ENCODE measurements around the gene NTRK3.

The NTRK3 gene

GRCh38 chr15:88230823-88231222, 25.7 kb downstream of the NTRK3 start:
- no peak overlapping the region for H2BK5ac ChIP-seq (ENCODE audit: low read depth, low read length, poor library complexity)
- no peak overlapping the region for H3K4ac ChIP-seq (ENCODE audit: low read depth, low read length)
- H4K12ac ChIP-seq (ENCODE audit: low read depth, low read length) = no peak overlapping the region
- H2AFZ ChIP-seq (ENCODE audit: insufficient read depth, low read length, poor library complexity) = no peak overlapping the region
- H3K4me2 ChIP-seq (ENCODE audit: low read length) = no peak overlapping the region
- H3K27ac ChIP-seq (ENCODE audit: low read depth, low read length) = no peak overlapping the region
- H3K4me3 ChIP-seq (ENCODE audit: low read depth, low read length) = no peak overlapping the region
- H2AK5ac ChIP-seq (ENCODE audit: low read length) = no peak overlapping the region
- no peak overlapping the region for H3K23ac ChIP-seq (ENCODE audit: low read length)
- no peak overlapping the region for H2BK120ac ChIP-seq (ENCODE audit: insufficient read depth, low read length, poor library complexity)
- no peaks in the 10 kb centered on the region for H3K9me3 ChIP-seq (ENCODE audit: insufficient read depth, low read depth, low read length)
- H3K9ac ChIP-seq (ENCODE audit: low read length) = no peak overlapping the region
- no CpG with 5 or more reads among the region's 2 CpGs for WGBS (ENCODE audit: extremely low coverage, insufficient coverage, insufficient read length)
- no peaks in the 10 kb centered on the region for H3K79me1 ChIP-seq (ENCODE audit: low read length)
- H3K79me2 ChIP-seq (ENCODE audit: control insufficient read depth, insufficient read depth, low read length, poor library complexity) = no peaks in the 10 kb centered on the region
- H4K8ac ChIP-seq (ENCODE audit: low read depth, low read length) = no peak overlapping the region
- H3K4me1 ChIP-seq (ENCODE audit: control insufficient read depth in 1 of 2, insufficient read depth in 2 of 2, low read length in 2 of 2) = no peaks in the 10 kb centered on the region
- H3K18ac ChIP-seq (ENCODE audit: low read length) = no peak overlapping the region
- DNase-seq = no peak
- H2BK12ac ChIP-seq (ENCODE audit: low read length) = no peak overlapping the region
- H3K36me3 ChIP-seq (ENCODE audit: control insufficient read depth in 1 of 2, insufficient read depth in 2 of 2, low read length in 2 of 2) = no peaks in the 10 kb centered on the region
- H3K27me3 ChIP-seq (ENCODE audit: insufficient read depth, low read length) = no peaks in the 10 kb centered on the region
- H3K14ac ChIP-seq (ENCODE audit: low read length) = no peak overlapping the region
- H4K91ac ChIP-seq (ENCODE audit: low read depth, low read length) = no peak overlapping the region

GRCh38 chr15:88225461-88225860, 31.1 kb downstream of the NTRK3 start:
- H3K4me3 ChIP-seq (ENCODE audit: low read depth, low read length) = no peak overlapping the region
- no CpG with 5 or more reads among the region's 5 CpGs for WGBS (ENCODE audit: extremely low coverage, insufficient coverage, insufficient read length)
- no peaks in the 10 kb centered on the region for H3K79me1 ChIP-seq (ENCODE audit: low read length)
- H3K4me1 ChIP-seq (ENCODE audit: control insufficient read depth in 1 of 2, insufficient read depth in 2 of 2, low read length in 2 of 2) = no peaks in the 10 kb centered on the region
- H2AK5ac ChIP-seq (ENCODE audit: low read length) = no peak overlapping the region
- no peak overlapping the region for H4K8ac ChIP-seq (ENCODE audit: low read depth, low read length)
- no peak overlapping the region for H3K18ac ChIP-seq (ENCODE audit: low read length)
- no peak overlapping the region for H2AFZ ChIP-seq (ENCODE audit: insufficient read depth, low read length, poor library complexity)
- H3K4ac ChIP-seq (ENCODE audit: low read depth, low read length) = no peak overlapping the region
- H2BK12ac ChIP-seq (ENCODE audit: low read length) = no peak overlapping the region
- no peak overlapping the region for H3K14ac ChIP-seq (ENCODE audit: low read length)
- no peak overlapping the region for H3K4me2 ChIP-seq (ENCODE audit: low read length)
- no peak overlapping the region for H3K23ac ChIP-seq (ENCODE audit: low read length)
- no peak overlapping the region for H4K12ac ChIP-seq (ENCODE audit: low read depth, low read length)
- no peak overlapping the region for H2BK120ac ChIP-seq (ENCODE audit: insufficient read depth, low read length, poor library complexity)
- H2BK5ac ChIP-seq (ENCODE audit: low read depth, low read length, poor library complexity) = no peak overlapping the region
- no peaks in the 10 kb centered on the region for H3K27me3 ChIP-seq (ENCODE audit: insufficient read depth, low read length)
- H4K91ac ChIP-seq (ENCODE audit: low read depth, low read length) = no peak overlapping the region
- H3K9me3 ChIP-seq (ENCODE audit: insufficient read depth, low read depth, low read length) = no peaks in the 10 kb centered on the region
- no peak overlapping the region for H3K9ac ChIP-seq (ENCODE audit: low read length)
- H3K27ac ChIP-seq (ENCODE audit: low read depth, low read length) = no peak overlapping the region
- DNase-seq = no peak
- no peaks in the 10 kb centered on the region for H3K36me3 ChIP-seq (ENCODE audit: control insufficient read depth in 1 of 2, insufficient read depth in 2 of 2, low read length in 2 of 2)
- no peaks in the 10 kb centered on the region for H3K79me2 ChIP-seq (ENCODE audit: control insufficient read depth, insufficient read depth, low read length, poor library complexity)

- Histone ChIP-seq H3K4me1 (ENCODE audit: control insufficient read depth in 1 of 2, insufficient read depth in 2 of 2, low read length in 2 of 2) (no peaks in the 10 kb centered on the region), H3K27me3 (ENCODE audit: insufficient read depth, low read length) (no peaks in the 10 kb centered on the region), H2AK5ac (ENCODE audit: low read length) (no peak overlapping the region), H4K8ac (ENCODE audit: low read depth, low read length) (no peak overlapping the region), H3K4me3 (ENCODE audit: low read depth, low read length) (no peak overlapping the region), H3K79me1 (ENCODE audit: low read length) (no peaks in the 10 kb centered on the region), H3K79me2 (ENCODE audit: control insufficient read depth, insufficient read depth, low read length, poor library complexity) (no peaks in the 10 kb centered on the region), H2BK12ac (ENCODE audit: low read length) (no peak overlapping the region), H3K27ac (ENCODE audit: low read depth, low read length) (no peak overlapping the region), H2BK120ac (ENCODE audit: insufficient read depth, low read length, poor library complexity) (no peak overlapping the region), H3K36me3 (ENCODE audit: control insufficient read depth in 1 of 2, insufficient read depth in 2 of 2, low read length in 2 of 2) (no peaks in the 10 kb centered on the region), H2AFZ (ENCODE audit: insufficient read depth, low read length, poor library complexity) (no peak overlapping the region), H4K12ac (ENCODE audit: low read depth, low read length) (no peak overlapping the region), H3K9ac (ENCODE audit: low read length) (no peak overlapping the region), H3K9me3 (ENCODE audit: insufficient read depth, low read depth, low read length) (no peaks in the 10 kb centered on the region), H3K18ac (ENCODE audit: low read length) (no peak overlapping the region), H3K14ac (ENCODE audit: low read length) (no peak overlapping the region), H3K23ac (ENCODE audit: low read length) (no peak overlapping the region), H4K91ac (ENCODE audit: low read depth, low read length) (no peak overlapping the region), H3K4ac (ENCODE audit: low read depth, low read length) (no peak overlapping the region), H2BK5ac (ENCODE audit: low read depth, low read length, poor library complexity) (no peak overlapping the region), H3K4me2 (ENCODE audit: low read length) (no peak overlapping the region)
- WGBS (ENCODE audit: extremely low coverage, insufficient coverage, insufficient read length) = no CpG with 5 or more reads among the region's 14 CpGs
- DNase-seq = no peak
These were observed 33.5 kb downstream of the NTRK3 start for GRCh38 chr15:88223084-88223483.

- no peaks in the 10 kb centered on the region for H3K36me3 ChIP-seq (ENCODE audit: control insufficient read depth in 1 of 2, insufficient read depth in 2 of 2, low read length in 2 of 2)
- no peak overlapping the region for H2BK12ac ChIP-seq (ENCODE audit: low read length)
- H2AK5ac ChIP-seq (ENCODE audit: low read length) = no peak overlapping the region
- no peak overlapping the region for H3K4me2 ChIP-seq (ENCODE audit: low read length)
- H3K9ac ChIP-seq (ENCODE audit: low read length) = no peak overlapping the region
- H4K12ac ChIP-seq (ENCODE audit: low read depth, low read length) = no peak overlapping the region
- H3K4ac ChIP-seq (ENCODE audit: low read depth, low read length) = no peak overlapping the region
- H3K4me3 ChIP-seq (ENCODE audit: low read depth, low read length) = no peak overlapping the region
- H3K79me2 ChIP-seq (ENCODE audit: control insufficient read depth, insufficient read depth, low read length, poor library complexity) = no peaks in the 10 kb centered on the region
- no peak overlapping the region for H4K91ac ChIP-seq (ENCODE audit: low read depth, low read length)
- H3K23ac ChIP-seq (ENCODE audit: low read length) = no peak overlapping the region
- no peaks in the 10 kb centered on the region for H3K79me1 ChIP-seq (ENCODE audit: low read length)
- no peak overlapping the region for H3K14ac ChIP-seq (ENCODE audit: low read length)
- no peaks in the 10 kb centered on the region for H3K27me3 ChIP-seq (ENCODE audit: insufficient read depth, low read length)
- no peak overlapping the region for H3K18ac ChIP-seq (ENCODE audit: low read length)
- no peak overlapping the region for H4K8ac ChIP-seq (ENCODE audit: low read depth, low read length)
- H3K4me1 ChIP-seq (ENCODE audit: control insufficient read depth in 1 of 2, insufficient read depth in 2 of 2, low read length in 2 of 2) = no peaks in the 10 kb centered on the region
- H3K9me3 ChIP-seq (ENCODE audit: insufficient read depth, low read depth, low read length) = no peaks in the 10 kb centered on the region
- H2BK5ac ChIP-seq (ENCODE audit: low read depth, low read length, poor library complexity) = no peak overlapping the region
- no CpG with 5 or more reads among the region's 6 CpGs for WGBS (ENCODE audit: extremely low coverage, insufficient coverage, insufficient read length)
- no peak overlapping the region for H2AFZ ChIP-seq (ENCODE audit: insufficient read depth, low read length, poor library complexity)
- no peak overlapping the region for H2BK120ac ChIP-seq (ENCODE audit: insufficient read depth, low read length, poor library complexity)
- no peak overlapping the region for H3K27ac ChIP-seq (ENCODE audit: low read depth, low read length)
- peak; percentile 52 to 85 for DNase-seq
These were observed 34.7 kb downstream of the NTRK3 start for GRCh38 chr15:88221836-88222235.

Data from trophoblast cell (in vitro differentiated cells and primary cell).